GM23338 (cell line): Measurements from ENCODE around the gene GHR. TPM values are rescaled to one million over a fixed set of nuclear protein-coding genes. Genes with fewer than 3 reads are reported as not detected.

Experiments
- ATAC-seq: fragments of 200-7000 bp; cut with Tn5 transposase; 3 replicates; pipeline ENCODE4 v1.9.1; 2020
- DNase-seq: peaks from one replicate; pipeline ENCODE4 v3.0.0-alpha.2; 2015; ENCODE audit warnings: low spot score
- H2AFZ ChIP-seq: fragments of 200-600 bp; sonication (generic); 2 replicates; pipeline ENCODE4 v1.8.0; 2016; ENCODE audit warnings: antibody characterized with exemption, mild to moderate bottlenecking, moderate library complexity
- H3F3A ChIP-seq: fragments of 200-600 bp; sonication (generic); replicated peaks from 2 replicates; pipeline ENCODE4 v1.8.0; 2017; ENCODE audit warnings: antibody characterized with exemption, mixed run types, low read depth
- H3K27ac ChIP-seq: fragments of 200-600 bp; sonication (generic); 2 replicates; pipeline ENCODE4 v1.6.1; 2016; ENCODE audit warnings: low read depth
- H3K27me3 ChIP-seq: fragments of 200-600 bp; sonication (generic); 2 replicates; pipeline ENCODE4 v1.8.0; 2016; ENCODE audit warnings: mild to moderate bottlenecking, mixed run types, moderate library complexity; ENCODE audit not compliant: insufficient read depth
- H3K36me3 ChIP-seq: fragments of 200-600 bp; sonication (generic); 2 replicates; pipeline ENCODE4 v1.8.0; 2016; ENCODE audit warnings: mild to moderate bottlenecking; ENCODE audit not compliant: insufficient read depth
- H3K4me1 ChIP-seq: fragments of 200-600 bp; sonication (generic); 2 replicates; pipeline ENCODE4 v1.8.0; 2016; ENCODE audit warnings: mild to moderate bottlenecking, moderate library complexity; ENCODE audit not compliant: insufficient read depth
- H3K4me2 ChIP-seq: fragments of 200-600 bp; sonication (generic); 2 replicates; pipeline ENCODE4 v1.7.1; 2017; ENCODE audit warnings: mixed run types
- H3K4me3 ChIP-seq: fragments of 200-600 bp; sonication (generic); 2 replicates; pipeline ENCODE4 v1.6.1; 2016; ENCODE audit warnings: mixed run types
- H3K79me2 ChIP-seq: fragments of 200-600 bp; sonication (generic); replicated peaks from 2 replicates; pipeline ENCODE4 v1.8.0; 2017; ENCODE audit warnings: mild to moderate bottlenecking; ENCODE audit not compliant: insufficient read depth
- H3K9me2 ChIP-seq: fragments of 200-600 bp; sonication (generic); 2 replicates; pipeline ENCODE4 v1.8.0; 2017; ENCODE audit not compliant: insufficient read depth
- H4K20me1 ChIP-seq: fragments of 200-600 bp; sonication (generic); replicated peaks from 2 replicates; pipeline ENCODE4 v1.8.0; 2017; ENCODE audit warnings: mild to moderate bottlenecking; ENCODE audit not compliant: insufficient read depth
- H3K27ac Mint-ChIP-seq: 2 replicates; pipeline ENCODE4 v1.8.0; 2020; ENCODE audit warnings: inconsistent platforms, mild to moderate bottlenecking, moderate library complexity, mixed read lengths
- H3K27me3 Mint-ChIP-seq: 3 replicates; pipeline ENCODE4 v1.8.0; 2022; ENCODE audit warnings: low read depth, mild to moderate bottlenecking, moderate library complexity, mixed read lengths, inconsistent platforms; ENCODE audit not compliant: insufficient read depth, poor library complexity
- H3K36me3 Mint-ChIP-seq: 3 replicates; pipeline ENCODE4 v1.8.0; 2021; ENCODE audit warnings: low read depth, mild to moderate bottlenecking, inconsistent platforms, moderate library complexity, mixed read lengths
- H3K4me1 Mint-ChIP-seq: 3 replicates; pipeline ENCODE4 v1.8.0; 2020; ENCODE audit warnings: mild to moderate bottlenecking, inconsistent platforms, mixed read lengths
- H3K4me3 Mint-ChIP-seq: 3 replicates; pipeline ENCODE4 v1.8.0; 2021; ENCODE audit warnings: moderate library complexity, mild to moderate bottlenecking, inconsistent platforms, mixed read lengths
- H3K9me3 Mint-ChIP-seq: 3 replicates; pipeline ENCODE4 v1.8.0; 2020; ENCODE audit warnings: moderate library complexity, mild to moderate bottlenecking, inconsistent platforms, mixed read lengths
- CREB1 ChIP-seq: fragments of 250-450 bp; sonication (Bioruptor Pico); IDR thresholded peaks from 2 replicates; pipeline ENCODE4 v1.5.0; 2020; ENCODE audit warnings: low read depth, mild to moderate bottlenecking, moderate library complexity
- CTCF ChIP-seq, 2 experiments: fragments of 200-600 bp in 1 of 2; sonication (generic) in 1 of 2; conservative IDR thresholded peaks; 2 replicates each; pipeline versions ENCODE4 v1.5.1 to v1.6.1; 2016 to 2017; ENCODE audit warnings: antibody characterized with exemption in 2 of 2, low read depth in 2 of 2, mild to moderate bottlenecking in 2 of 2, moderate library complexity in 1 of 2
- ETS1 ChIP-seq: IDR thresholded peaks from 2 replicates; pipeline ENCODE4 v1.6.1; 2016; ENCODE audit warnings: antibody characterized with exemption
- EZH2 ChIP-seq: fragments of 200-600 bp; sonication (generic); IDR thresholded peaks from one replicate; pipeline ENCODE4 v1.8.0; 2017; ENCODE audit warnings: antibody characterized with exemption, mild to moderate bottlenecking, low read depth; ENCODE audit not compliant: unreplicated experiment
- EZH2phosphoT487 ChIP-seq: fragments of 200-600 bp; sonication (generic); IDR thresholded peaks from one replicate; pipeline ENCODE4 v1.8.1; 2018; ENCODE audit warnings: antibody characterized with exemption; ENCODE audit not compliant: unreplicated experiment
- JUNB ChIP-seq: IDR thresholded peaks from one replicate; pipeline ENCODE4 v1.6.1; 2016; ENCODE audit warnings: antibody characterized with exemption; ENCODE audit not compliant: unreplicated experiment
- POLR2AphosphoS5 ChIP-seq: IDR thresholded peaks from 2 replicates; pipeline ENCODE4 v1.6.1; 2016; ENCODE audit warnings: antibody characterized with exemption, low read depth
- STAT1 ChIP-seq: IDR thresholded peaks from one replicate; pipeline ENCODE4 v1.6.1; 2016; ENCODE audit warnings: antibody characterized with exemption; ENCODE audit not compliant: unreplicated experiment
- ZNF114 ChIP-seq: fragments of 250-450 bp; sonication (Bioruptor Pico); IDR thresholded peaks from 2 replicates; pipeline ENCODE4 v1.5.0; 2020; ENCODE audit warnings: mild to moderate bottlenecking, moderate library complexity
- ZNF331 ChIP-seq: fragments of 250-450 bp; sonication (Bioruptor Pico); IDR thresholded peaks from 2 replicates; pipeline ENCODE4 v1.5.0; 2020; ENCODE audit warnings: low read depth, mild to moderate bottlenecking, moderate library complexity
- polyA plus RNA-seq: library from polyadenylated mRNA; unstranded; fragments of >200 nt; fragmentation: Nextera tagmentation; extraction: Ambion mirVana; gene quantifications from 2 replicates; pipeline ENCODE4 v1.2.1, GENCODE V29; 2016
- total RNA-seq: library from RNA; depleted of rRNA; stranded (reverse); fragments of >200 nt; shearing (Covaris generic); gene quantifications from 2 replicates; pipeline ENCODE4 v1.2.3, GENCODE V29; 2014
- TF ChIP-seq, protein P1 (sequence below): IDR thresholded peaks from one replicate; pipeline ENCODE4 v1.6.1; 2018; ENCODE audit warnings: antibody characterized with exemption; ENCODE audit not compliant: unreplicated experiment

Gene GHR
- total and polyA plus RNA-seq, 2 experiments from 2014 or later: 0.21 to 1.9 TPM

- no peaks in the 10 kb centered on the region for H3K36me3 Mint-ChIP-seq
- DNase-seq: no peak
- no peak overlapping the region for H3K27ac Mint-ChIP-seq
- Histone ChIP-seq H3K79me2 (no peaks in the 10 kb centered on the region), H3F3A (no peaks in the 10 kb centered on the region), H4K20me1 (no peaks in the 10 kb centered on the region), H3K36me3 (peaks cover 5% of the 10 kb centered on the region; the same call in 1 of the 2 replicates), H3K9me2 (no peaks in the 10 kb centered on the region), H2AFZ (no peak overlapping the region), H3K4me1 (no peaks in the 10 kb centered on the region), H3K27me3 (no peaks in the 10 kb centered on the region), H3K4me3 (no peak overlapping the region), H3K4me2 (no peak overlapping the region), H3K27ac (no peak overlapping the region)
- TF ChIP-seq ZNF114 (no peak), CREB1 (no peak), ZNF331 (CRISPR knock-in tag) (no peak), STAT1 (no peak), EZH2phosphoT487 (no peak), EZH2 (no peak), ETS1 (no peak), POLR2AphosphoS5 (no peak)
- TF ChIP-seq, protein P1, sequence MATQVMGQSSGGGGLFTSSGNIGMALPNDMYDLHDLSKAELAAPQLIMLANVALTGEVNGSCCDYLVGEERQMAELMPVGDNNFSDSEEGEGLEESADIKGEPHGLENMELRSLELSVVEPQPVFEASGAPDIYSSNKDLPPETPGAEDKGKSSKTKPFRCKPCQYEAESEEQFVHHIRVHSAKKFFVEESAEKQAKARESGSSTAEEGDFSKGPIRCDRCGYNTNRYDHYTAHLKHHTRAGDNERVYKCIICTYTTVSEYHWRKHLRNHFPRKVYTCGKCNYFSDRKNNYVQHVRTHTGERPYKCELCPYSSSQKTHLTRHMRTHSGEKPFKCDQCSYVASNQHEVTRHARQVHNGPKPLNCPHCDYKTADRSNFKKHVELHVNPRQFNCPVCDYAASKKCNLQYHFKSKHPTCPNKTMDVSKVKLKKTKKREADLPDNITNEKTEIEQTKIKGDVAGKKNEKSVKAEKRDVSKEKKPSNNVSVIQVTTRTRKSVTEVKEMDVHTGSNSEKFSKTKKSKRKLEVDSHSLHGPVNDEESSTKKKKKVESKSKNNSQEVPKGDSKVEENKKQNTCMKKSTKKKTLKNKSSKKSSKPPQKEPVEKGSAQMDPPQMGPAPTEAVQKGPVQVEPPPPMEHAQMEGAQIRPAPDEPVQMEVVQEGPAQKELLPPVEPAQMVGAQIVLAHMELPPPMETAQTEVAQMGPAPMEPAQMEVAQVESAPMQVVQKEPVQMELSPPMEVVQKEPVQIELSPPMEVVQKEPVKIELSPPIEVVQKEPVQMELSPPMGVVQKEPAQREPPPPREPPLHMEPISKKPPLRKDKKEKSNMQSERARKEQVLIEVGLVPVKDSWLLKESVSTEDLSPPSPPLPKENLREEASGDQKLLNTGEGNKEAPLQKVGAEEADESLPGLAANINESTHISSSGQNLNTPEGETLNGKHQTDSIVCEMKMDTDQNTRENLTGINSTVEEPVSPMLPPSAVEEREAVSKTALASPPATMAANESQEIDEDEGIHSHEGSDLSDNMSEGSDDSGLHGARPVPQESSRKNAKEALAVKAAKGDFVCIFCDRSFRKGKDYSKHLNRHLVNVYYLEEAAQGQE: no peak
- no peaks in the 10 kb centered on the region for H3K4me1 Mint-ChIP-seq
- no peaks in the 10 kb centered on the region for H3K27me3 Mint-ChIP-seq
- no peak overlapping the region for H3K4me3 Mint-ChIP-seq
- peaks cover 22% of the 10 kb centered on the region; the same call in 2 of the 3 replicates for H3K9me3 Mint-ChIP-seq
- ATAC-seq: no peak
Observed at GRCh38 chr5:42701351-42702059, 278.3 kb downstream of the GHR start.

DNA sequence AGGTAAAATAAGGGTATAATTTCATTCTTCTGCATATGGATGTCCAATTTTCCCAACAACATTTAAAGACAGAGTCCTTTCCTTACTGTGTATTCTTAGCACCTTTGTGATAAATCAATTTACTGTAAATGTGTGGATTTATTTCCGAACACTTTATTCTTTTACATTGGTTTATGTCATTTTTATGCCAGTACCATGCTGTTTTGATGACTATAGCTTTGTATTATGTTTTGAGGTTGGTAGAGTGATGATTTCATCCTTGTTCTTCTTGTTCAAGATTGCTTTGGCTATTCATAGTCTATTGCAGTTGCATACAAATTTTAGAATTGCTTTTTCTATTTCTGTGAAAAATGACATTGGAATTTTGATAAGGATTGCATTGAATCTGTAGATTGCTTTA, 280.0 kb downstream of the GHR start:
- Histone ChIP-seq H3K27me3 (no peaks in the 10 kb centered on the region), H3K9me2 (no peaks in the 10 kb centered on the region), H3K27ac (no peak overlapping the region), H3K36me3 (peaks cover 5% of the 10 kb centered on the region; the same call in 1 of the 2 replicates), H3F3A (no peaks in the 10 kb centered on the region), H3K79me2 (no peaks in the 10 kb centered on the region), H3K4me1 (no peaks in the 10 kb centered on the region), H4K20me1 (no peaks in the 10 kb centered on the region), H3K4me3 (no peak overlapping the region), H3K4me2 (no peak overlapping the region), H2AFZ (no peak overlapping the region)
- Mint-ChIP-seq H3K9me3 (peaks cover 21% of the 10 kb centered on the region; the same call in 2 of the 3 replicates), H3K36me3 (no peaks in the 10 kb centered on the region), H3K27me3 (no peaks in the 10 kb centered on the region), H3K4me3 (no peak overlapping the region), H3K4me1 (no peaks in the 10 kb centered on the region), H3K27ac (no peak overlapping the region)
- no peak for ATAC-seq
- no peak for DNase-seq
- TF ChIP-seq EZH2 (no peak), CREB1 (no peak), CTCF (conservative IDR thresholded peaks at IDR 0.05; ENCODE audit: low read depth in 2 of 2) (no peak), JUNB (no peak), ETS1 (no peak), ZNF331 (CRISPR knock-in tag) (no peak), ZNF114 (no peak)
- TF ChIP-seq, protein P1: no peak
